ENCODE measurements around the gene ARHGAP26.

ARHGAP26 gene

DNA sequence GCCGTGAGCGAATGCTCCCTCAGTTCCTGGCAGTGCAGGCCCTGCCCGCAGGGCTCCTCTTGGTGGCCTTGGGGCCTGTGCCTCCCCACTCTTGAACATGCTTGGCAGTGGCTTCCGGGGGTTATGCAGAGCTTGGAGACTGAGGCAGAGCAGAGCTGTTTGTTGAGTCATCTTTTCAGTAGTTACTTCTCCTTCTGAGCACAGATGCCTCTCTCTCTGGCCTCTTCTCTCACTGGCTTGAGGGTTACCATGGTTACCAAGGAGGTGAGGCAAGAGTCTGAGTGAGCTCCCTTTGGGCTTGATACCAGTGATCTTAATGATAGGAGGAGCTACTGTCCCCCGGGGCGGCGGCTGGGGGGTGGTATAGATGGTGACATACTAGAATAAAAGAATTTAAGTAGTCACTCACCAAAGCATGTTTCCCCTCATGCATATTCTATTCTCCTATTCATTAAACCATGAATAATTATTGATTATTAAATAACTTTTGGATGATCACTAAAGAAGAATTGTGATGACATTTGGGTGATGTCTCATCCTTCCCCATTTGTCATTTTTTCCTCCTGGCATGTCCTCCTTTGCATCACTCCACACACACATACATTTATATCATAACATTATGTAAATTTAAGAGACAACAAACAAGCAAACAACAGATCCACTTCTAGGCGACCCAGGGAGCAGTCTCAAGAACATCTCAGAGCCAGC, 111.1 kb downstream of the ARHGAP26 start:
- no peak for DNase-seq

DNA sequence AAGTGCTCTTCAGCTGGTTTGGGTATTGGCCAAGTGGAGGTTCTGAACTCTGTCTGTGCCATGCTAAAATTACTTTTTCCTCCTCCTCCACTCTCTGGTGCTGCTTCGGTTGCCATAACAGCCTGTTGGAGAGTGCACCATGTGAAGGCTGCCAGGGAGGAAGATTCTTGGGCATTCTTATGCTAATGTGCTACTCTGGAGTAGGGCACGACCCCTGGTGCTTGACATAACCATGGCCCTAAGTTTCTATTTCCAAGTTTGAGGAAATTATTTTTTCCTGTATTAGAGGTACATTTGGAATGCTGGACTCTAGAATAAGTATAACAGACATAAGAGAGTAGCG, 111.6 kb downstream of the ARHGAP26 start:
- DNase-seq = no peak

DNA sequence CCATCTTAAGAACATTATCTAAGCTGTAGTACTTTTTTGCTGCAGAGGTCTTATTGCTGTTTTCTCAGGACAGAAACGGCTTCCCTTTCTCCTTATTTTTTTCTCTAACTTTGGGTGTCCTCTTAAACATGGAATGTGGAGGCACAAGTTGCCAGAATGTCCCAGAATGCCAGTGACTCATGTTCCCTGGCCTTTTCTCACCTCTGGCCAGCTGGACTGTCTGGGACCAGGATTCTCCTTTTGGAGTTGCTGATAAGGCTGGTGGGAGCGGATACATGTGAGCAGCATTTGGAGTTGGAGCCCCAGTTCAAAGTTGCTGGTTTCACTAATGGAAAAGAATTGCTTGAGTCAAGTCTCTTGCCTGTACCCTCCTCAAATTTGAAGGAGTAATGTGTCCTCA, 112.8 kb downstream of the ARHGAP26 start:
- no peak for DNase-seq

DNA sequence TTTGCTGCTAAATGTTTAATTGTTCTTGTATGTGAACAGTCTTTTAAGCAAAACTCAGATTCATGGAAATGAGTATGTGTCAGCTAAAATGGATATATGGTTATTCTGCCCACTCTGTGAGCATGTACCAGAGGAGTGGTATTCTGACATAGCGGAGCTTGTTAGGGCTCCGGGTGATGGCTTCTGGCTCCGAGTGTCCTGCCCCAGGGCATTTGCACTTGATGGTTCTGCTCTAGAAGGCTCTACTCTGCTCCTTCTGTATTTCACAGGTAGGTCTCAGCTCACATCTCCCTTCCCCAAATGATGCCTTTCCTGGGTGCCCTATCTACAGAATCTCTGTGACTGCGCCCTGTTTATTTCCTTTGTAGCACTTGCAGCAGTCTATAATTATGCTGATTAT, 113.3 kb downstream of the ARHGAP26 start:
- DNase-seq = no peak

DNA sequence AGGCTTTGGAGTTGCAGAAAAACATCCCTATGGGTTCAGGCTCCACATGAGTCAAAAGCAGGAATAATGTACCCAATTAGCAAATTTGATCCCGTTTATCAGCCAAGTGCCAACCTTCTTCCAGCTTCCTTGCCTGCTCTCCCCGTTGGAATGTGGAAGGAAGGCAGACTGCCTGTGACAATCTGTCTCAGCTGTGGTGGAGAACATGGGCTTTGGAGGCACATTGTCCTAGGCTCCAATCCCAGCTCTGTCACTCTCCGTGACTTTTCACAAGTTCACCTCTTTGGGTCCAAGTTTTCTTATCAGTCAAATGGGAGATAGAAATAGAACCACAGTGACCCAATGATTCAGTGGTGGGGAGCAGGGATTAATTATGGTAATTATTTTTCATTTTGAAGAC, 113.9 kb downstream of the ARHGAP26 start:
- no peak for DNase-seq

DNA sequence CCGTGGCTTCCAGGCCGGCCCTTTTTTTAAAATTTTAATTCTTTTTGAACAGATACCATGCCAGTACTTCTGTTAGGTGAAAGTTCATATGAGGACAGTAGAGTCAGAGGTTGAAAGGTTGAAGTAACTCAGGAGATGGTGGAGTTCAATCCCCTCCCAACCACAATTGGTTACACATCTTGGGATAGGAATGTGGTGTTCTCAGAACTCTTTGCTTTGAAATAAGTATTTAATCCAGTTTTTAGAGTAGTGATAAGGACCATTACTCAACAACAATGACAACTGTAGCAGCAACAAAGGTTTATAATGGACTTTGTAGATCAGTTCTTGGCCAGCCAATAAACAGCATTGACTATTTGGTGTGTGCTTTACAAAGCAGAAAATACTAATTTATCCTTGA, 116.0 kb downstream of the ARHGAP26 start:
- no peak for DNase-seq

DNA sequence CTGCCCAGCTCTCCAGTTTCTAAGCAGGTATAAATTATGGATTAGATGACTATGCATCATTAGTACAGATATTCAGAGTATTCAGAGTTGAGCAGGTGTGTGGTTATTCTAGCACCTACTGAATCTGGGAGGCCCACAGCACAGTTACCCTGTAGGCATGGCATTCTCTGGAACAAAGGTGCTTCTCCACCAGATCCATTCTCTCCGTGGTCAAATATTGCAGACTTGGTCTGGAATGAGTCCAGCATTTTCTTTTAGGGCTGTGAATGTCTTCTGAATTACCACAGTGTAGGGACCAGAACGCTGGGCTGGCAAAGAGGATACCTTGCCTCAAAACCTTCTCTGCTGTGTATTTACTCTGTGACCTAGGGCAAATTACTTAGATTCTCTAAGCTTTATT, 116.8 kb downstream of the ARHGAP26 start:
- DNase-seq = no peak

DNA sequence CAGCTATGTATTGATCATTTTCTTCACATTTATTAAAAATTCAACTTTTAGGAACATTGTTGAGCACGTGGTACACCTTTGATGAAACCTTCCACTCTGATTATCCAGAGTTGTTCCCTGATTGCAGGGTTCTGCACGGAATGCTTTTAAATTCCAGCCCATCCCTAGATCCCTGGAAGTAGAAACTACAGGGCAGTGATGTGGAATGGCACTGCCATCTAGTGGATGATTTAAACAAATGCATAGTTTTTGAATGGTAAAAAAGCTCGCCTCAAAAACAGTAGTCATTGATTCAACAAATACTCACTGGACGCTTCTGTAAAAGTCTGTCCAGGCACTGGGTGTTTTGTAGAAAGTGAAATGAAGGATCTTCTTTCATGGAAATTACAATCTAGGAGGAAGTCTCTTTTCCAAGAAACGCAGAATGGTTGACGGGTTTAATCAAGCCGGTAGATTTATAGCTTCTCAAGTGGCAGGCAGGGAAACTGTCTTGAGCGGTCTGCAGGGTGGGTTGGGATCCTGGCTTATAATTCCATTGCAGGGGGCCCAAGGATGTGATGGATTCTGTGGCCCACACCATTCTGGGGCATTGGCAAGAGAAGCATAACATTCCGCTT, 118.4 kb downstream of the ARHGAP26 start:
- no peak for DNase-seq

DNA sequence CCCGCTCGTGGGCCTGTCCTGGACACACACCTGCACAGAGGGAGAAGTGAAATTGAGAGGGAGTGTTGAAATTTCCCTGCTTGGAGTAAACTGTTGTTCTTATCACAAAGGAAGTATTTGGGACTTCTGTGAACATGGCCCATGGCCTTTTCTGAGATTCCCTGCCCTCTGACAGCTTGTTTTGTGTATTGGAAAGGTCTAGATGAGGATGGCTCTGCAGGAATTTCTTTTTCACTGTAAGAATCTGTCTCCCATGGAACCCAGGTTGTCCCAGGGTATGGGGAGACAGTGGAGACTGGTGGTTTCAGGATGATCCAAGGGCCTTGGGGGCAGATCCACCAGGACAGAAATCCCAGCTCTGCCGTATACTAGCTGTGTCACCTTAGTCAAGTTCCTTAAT, 121.8 kb downstream of the ARHGAP26 start:
- no peak for DNase-seq

DNA sequence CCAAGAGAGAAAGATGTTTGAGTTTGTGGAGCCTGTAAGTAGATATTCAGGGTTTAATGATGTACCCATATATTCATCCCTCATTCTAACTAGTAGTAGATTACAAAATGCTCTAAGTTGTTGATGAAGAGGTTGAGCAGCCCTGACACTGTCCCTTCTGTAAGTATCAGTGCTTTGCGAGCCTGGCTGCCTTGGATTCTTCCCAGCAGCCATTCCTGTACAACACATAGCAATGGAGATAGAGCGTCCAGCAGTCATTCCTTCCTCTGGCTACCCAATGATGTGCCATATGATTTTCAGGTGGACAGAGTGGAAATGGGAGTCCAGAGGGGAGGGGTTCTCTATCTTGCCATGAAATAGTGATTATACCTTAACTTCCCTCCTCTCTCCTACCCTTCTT, 124.1 kb downstream of the ARHGAP26 start:
- no peak for DNase-seq

DNA sequence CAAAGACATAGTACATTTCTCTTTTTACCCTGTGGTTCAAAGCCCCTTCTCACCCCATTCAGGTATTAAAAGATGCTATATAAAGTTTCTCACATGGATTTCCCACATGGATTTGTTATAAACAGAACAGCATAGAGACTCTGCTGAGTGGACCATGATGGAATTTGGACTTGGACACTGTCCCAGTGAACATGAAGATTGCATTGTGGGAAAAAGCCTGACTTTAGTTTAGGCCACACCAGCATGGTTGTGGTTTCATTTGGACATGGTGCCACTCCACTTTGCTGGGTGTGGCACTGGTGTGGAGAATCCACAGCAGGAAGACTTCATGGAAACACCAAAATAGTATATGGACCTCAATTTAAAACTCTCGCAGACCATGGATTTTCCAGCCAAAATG, 124.6 kb downstream of the ARHGAP26 start:
- no peak for DNase-seq

DNA sequence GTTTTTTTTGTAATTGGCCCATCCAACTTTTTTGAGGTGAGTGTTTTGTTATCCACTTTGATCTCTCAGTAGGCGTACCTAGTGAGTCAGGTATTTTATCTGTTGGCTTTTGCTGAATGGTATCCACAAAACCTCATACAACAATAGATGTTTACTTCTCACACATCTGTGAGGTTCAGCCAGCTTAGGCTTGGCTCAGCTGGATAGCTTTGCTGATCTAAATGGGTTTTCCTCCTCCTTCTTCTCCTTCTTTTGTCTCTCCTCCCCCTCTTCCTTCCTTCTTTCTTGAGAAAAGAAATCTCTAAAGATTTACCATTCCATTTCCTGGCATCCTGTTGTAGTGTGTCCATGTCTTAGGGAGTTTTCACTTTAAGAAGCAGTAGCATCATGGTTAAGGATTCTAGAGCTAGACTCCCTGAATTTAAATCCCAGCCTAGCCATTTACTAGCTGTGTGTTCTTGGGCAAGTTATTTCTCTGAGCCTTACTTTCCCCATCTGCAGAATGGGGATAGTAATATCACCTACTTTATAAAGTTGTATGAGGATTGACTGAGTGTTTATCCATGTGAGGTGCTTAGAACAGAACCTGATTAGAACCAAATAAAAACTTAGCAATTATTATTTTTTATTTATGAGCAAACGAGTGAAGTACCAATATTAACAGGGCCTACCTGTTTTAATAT, 126.3 kb downstream of the ARHGAP26 start:
- no peak for DNase-seq

DNA sequence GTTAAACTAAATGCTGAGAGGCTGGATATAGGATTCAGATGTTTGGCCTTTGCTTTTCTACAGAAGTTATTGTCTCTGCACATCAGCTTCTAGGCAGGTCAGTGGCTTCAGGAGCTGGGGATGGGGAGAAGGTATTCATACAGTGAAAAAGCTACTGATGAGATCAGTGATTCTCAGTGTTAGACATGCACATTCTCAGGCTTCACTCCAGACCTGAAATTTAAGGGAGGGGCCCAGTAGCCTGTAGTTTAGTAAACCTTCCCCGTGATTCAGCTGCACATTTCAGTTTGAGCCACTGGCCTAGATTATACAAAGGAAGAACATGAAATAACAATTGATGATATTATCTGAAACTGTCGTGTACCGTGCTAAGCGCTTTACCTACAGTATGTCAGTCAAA, 127.2 kb downstream of the ARHGAP26 start:
- DNase-seq = no peak

DNA sequence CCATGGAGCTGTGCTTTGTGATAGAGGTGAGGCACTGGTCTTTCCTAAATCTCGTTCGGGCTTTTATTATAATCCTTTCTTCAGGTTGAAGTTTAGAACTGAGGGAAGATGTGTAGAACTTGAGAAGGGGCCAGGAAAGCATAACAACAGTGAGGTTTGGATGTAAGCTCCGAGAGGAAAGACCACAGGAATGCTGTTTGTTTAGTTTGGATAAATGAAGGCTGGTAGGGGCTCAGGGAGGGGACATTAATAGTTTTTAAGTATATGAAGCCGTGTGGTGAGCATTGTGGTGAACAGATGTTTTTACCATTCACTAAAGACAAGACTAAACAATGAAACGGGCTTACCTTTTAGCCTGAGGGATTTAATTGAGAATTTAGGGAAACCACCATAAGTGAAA, 130.8 kb downstream of the ARHGAP26 start:
- DNase-seq = no peak

DNA sequence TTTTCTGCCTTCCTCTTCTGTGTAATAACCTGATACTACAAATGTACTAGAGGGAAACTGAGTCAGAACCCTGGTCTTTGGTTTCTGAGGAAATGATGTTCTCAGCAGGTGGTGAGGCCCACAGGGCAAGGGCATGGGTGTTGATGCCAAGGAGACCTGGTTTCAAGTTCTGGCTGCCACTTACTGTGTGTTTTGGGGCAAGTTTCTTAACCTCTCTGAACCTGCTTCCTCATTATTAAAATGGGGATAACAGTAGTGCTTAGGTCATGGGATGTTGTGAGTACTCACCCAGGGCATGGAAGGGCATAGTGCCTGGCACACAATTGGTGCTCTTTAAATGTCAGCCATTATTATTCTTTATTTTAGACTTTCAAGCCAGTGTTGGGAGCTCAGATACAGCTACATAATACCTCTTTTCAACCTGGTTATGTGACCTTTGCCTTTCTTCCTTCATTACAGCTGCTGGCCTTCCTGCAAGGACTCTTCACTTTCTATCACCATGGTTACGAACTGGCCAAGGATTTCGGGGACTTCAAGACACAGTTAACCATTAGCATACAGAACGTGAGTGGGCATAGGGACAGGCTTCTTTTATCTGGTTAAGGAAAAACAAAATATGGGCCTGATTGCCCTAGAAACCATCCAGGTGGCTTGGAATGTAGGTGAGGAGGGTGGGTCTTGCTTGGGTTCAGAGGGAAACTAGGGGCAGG, 131.5 kb downstream of the ARHGAP26 start:
- no peak for DNase-seq

DNA sequence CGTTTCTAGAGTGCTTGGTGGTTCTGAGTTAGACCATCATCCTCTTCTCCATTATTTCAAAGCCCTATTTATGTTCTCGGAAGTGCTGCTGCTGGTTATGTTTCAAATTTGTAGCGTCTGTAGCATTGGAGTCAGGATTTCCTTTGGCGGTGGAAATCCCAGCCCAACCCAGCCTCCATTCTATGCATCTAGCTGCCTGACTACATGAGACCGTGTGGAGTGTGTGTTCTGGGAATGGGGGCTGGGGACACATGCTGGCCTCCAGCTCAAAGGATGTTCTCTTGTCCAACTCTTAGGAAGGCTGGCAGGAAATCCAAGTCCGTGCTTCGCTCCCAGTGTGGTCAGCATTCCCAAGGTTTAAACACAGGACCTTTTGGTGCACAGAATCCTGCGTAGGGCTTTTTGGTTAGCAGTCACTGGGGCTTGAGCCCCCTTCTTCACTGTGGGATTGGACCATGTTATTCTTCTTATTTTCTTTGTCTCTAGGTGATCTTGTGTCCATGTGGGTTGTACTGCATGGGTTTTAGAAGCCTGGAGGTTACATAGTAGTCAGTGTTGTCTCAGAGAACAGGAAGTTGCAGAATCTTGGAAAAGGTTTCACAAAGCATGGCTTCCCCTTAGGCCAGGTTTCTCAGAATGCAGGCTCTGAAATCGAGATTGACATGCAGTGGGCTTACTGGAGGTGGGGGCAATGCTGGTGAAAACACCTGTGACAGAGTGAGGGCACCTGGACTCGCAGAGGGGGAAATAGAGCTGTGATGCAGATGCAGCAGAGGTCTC, 132.2 kb downstream of the ARHGAP26 start:
- no peak for DNase-seq

DNA sequence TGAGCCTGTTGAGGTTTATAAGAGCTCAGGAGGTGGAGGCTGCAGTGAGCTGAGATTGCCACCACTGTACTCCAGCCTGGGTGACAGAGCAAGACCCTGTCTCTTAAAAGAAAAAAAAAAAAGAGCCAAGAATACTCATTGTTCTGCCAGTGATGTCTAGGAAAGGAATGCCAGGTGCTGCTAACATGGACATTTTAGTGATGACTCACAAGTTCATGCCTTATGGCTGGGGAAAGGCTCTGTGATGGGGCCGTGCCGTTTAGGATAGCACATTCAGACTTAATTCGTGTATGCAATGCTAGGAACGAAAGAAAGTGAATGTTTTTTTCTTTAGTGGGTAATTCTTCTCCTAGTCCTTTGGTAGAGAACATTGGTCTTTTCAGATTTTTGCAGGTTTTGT, 134.2 kb downstream of the ARHGAP26 start:
- no peak for DNase-seq

DNA sequence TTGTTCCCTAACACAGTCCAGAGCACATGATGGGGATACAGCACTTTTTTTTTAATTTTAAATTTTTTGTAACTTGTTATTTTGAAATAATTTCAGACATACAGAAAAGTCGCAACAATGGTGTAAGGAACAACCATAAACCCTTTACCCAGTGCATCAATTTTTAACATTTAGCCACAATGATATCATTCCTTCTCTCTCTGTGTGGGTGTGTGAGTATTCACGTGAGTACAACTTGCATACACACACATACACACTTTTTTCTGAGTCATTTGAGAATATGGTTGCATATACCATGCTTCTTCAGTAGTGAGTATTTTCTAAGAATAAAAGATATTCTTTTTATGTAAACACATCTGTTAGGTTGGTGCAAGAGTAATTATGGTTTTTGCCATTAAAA, 135.2 kb downstream of the ARHGAP26 start:
- no peak for DNase-seq

DNA sequence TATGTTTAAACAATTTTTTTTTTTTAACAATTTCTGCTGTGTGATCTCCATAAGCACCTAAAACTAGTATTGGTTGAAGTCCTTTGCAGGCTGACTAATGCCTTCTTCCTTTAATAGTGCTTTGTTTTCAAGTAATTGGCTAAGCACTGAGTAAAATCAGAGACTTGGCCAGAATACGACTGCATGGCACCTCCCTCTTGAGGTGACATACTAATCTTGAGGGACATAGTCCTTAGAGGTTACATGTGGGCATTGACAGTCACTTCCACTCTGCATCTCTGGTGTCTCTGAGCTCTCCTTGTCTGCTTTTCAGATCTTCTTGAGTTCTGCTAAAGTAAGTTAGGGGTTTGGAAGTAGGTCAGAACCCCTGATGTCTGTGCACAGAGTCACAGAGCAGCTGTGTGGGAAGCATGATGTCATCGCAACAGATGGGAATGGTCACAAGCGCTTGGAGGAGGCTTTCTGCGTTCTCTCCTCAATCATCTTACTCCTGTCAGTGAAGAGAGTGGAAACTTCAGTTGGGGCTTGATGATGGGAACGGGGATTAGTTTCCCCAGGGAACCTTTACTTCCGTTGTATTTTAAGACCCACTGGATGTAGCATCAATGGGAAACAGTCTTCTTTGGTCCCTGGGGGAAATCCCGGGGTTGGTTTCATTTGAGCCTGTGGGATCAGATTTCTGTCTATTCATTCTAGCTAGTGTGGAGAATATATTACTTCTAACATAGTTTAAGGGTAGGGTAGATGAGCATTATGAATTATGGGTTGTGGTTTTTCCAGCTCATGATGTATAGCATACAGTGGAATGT, 136.9 kb downstream of the ARHGAP26 start:
- DNase-seq = no peak

DNA sequence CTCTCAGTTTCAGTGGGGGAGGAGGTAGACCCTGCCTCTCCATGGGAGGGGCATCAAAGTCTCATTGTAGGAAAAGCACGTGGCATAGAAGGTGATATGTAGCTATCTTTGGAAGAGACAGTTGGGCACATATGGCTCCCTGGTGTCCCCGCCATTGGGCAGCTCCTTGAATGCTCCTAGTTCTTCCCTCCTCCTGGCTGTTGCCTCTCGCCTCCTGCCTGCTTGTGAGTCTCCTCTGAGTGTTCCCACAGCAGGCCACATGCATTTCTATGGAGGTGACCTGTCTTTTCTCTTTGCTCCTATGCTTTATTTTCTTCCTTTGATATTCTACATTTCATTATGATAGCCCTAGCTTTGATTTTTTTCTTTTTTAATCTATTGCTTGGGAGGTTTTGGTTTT, 138.5 kb downstream of the ARHGAP26 start:
- no peak for DNase-seq

DNA sequence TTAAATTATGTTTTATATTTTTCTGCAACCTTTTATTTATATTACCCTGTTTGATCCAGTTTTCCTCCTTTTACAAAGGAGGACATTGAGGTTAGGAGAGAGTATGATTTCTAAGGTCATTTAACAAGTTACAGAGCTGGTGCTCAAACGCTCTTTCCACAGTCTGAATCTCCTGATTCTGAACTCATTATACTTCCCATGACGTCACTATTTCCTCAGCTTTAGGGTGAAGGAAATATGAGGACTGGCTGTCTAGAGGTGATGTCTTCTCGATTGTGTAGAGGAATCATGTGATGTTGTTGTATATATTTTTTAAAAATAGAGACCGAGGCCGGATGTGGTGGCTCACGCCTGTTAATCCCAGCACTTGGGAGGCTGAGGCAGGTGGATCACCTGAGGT, 140.0 kb downstream of the ARHGAP26 start:
- no peak for DNase-seq

DNA sequence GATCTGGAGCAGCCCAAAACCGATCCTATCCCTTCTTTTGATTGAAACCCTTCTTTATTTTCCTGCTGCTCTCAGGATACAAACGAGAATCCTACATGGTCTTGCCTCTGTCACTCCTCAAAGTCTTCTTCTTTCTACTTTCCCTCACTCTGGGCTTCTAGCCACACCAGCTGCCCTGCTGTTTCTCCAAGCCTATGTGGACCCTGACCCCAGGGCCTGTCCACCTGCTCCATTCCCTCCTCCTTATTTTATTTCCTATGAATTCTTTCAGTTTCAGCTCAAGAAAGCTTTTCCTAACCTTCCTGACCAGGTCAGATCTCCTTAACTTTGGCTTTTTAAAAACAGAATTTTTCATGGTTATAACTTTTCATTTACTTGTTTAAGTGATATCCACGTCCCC, 141.0 kb downstream of the ARHGAP26 start:
- DNase-seq = no peak
